ENCODE data around the gene CENPF. TPM values are rescaled to one million over a fixed set of nuclear protein-coding genes. Genes with fewer than 3 reads are reported as not detected.

CENPF gene
- total and polyA plus RNA-seq, 2 of the 13 experiments (the other 11 are each of a cell fraction or from before 2014, with no cell fraction given), result 14.7 to 84.9 TPM

DNA sequence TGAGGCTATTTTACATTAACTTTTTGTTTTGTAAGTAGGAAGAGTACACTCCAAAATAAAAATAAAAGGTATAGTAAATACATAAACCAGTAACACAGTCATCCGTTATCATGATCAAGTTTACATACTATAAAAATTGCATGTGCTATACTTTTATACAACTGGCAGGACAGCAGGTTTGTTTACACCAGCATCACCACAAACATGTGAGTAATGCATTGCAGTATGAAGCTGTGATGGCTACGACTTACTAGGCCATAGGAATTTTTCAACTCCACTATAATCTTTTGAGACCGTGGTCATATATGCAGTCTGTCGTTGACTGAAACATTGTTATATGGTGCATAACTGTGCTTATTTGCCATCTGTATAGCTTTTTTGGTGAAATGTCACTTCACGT, 106.2 kb downstream of the CENPF start:
- ATAC-seq (no peak), FAIRE-seq (no peak), DNase-seq (ENCODE audit: low spot score) (no peak)
- 38% methylated on average over 5 of the region's 5 CpGs for WGBS (ENCODE audit: low lambda C conversion rate)
- no TSS peak for BruUV-seq (replicated peaks)
- Histone ChIP-seq H3K27me3 (ENCODE audit: control insufficient read depth in 1 of 2, insufficient read depth in 2 of 2, low read length in 2 of 2) (no peaks in the 10 kb centered on the region), H4K20me1 (ENCODE audit: insufficient read depth, low read length) (no peaks in the 10 kb centered on the region), H3K79me2 (ENCODE audit: insufficient read depth, low read length) (no peaks in the 10 kb centered on the region), H3K27ac (ENCODE audit: extremely low read length, insufficient read depth, low read length) (no peak overlapping the region), H2AFZ (ENCODE audit: low read length) (no peak overlapping the region), H3K4me1 (ENCODE audit: insufficient read depth, low read length) (peaks cover 10% of the 10 kb centered on the region), H3K4me2 (ENCODE audit: low read depth, low read length) (no peak overlapping the region), H3K36me3 (replicated peaks in 1 of 2; ENCODE audit: control insufficient read depth in 1 of 2, insufficient read depth in 2 of 2, low read length in 2 of 2) (no peaks in the 10 kb centered on the region), H3K4me3 (replicated peaks in 1 of 3; ENCODE audit: insufficient read depth in 1 of 3, low read depth in 2 of 3, low read length in 3 of 3) (no peak overlapping the region), H3K9me3 (ENCODE audit: low read length) (no peaks in the 10 kb centered on the region), H3K9ac (ENCODE audit: insufficient read depth, low read depth, low read length) (no peak overlapping the region)
- ChIA-PET CTCF (ENCODE audit: low intra/inter-chr PET ratio, low total read pairs) (no interaction called here), POLR2A (no interaction called here)
- in situ Hi-C loops (cut with HindIII; ENCODE audit: extremely low pct_ligation_motif_present, low pct_unique_long_range_greater_than_20kb), result no loop called here
- TF ChIP-seq TCF7L2 (IDR thresholded peaks at IDR 0.05; ENCODE audit: low read depth, low read length), result no peak
- TF ChIP-seq GZF1 (CRISPR knock-in tag; IDR thresholded peaks at IDR 0.05), result no peak
- TF ChIP-seq RXRA (CRISPR knock-in tag; IDR thresholded peaks at IDR 0.05), result no peak
- no peak for TF ChIP-seq TCF12 (IDR thresholded peaks at IDR 0.05)
- no peak for TF ChIP-seq TCF12 (CRISPR knock-in tag; IDR thresholded peaks at IDR 0.05)
- TF ChIP-seq, protein P1, sequence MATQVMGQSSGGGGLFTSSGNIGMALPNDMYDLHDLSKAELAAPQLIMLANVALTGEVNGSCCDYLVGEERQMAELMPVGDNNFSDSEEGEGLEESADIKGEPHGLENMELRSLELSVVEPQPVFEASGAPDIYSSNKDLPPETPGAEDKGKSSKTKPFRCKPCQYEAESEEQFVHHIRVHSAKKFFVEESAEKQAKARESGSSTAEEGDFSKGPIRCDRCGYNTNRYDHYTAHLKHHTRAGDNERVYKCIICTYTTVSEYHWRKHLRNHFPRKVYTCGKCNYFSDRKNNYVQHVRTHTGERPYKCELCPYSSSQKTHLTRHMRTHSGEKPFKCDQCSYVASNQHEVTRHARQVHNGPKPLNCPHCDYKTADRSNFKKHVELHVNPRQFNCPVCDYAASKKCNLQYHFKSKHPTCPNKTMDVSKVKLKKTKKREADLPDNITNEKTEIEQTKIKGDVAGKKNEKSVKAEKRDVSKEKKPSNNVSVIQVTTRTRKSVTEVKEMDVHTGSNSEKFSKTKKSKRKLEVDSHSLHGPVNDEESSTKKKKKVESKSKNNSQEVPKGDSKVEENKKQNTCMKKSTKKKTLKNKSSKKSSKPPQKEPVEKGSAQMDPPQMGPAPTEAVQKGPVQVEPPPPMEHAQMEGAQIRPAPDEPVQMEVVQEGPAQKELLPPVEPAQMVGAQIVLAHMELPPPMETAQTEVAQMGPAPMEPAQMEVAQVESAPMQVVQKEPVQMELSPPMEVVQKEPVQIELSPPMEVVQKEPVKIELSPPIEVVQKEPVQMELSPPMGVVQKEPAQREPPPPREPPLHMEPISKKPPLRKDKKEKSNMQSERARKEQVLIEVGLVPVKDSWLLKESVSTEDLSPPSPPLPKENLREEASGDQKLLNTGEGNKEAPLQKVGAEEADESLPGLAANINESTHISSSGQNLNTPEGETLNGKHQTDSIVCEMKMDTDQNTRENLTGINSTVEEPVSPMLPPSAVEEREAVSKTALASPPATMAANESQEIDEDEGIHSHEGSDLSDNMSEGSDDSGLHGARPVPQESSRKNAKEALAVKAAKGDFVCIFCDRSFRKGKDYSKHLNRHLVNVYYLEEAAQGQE (IDR thresholded peaks at IDR 0.05; ENCODE audit: borderline replicate concordance in 1 of 2, low read depth in 1 of 2, low read length in 2 of 2), result no peak
- no peak for TF ChIP-seq PITX1 (CRISPR knock-in tag; IDR thresholded peaks at IDR 0.05)
- intact Hi-C loops (cut with micrococcal nuclease; ENCODE audit: unreplicated experiment), result no loop called here
